ENCODE results near the gene GALC. TPM values are rescaled to one million over a fixed set of nuclear protein-coding genes. Genes with fewer than 3 reads are reported as not detected.

The GALC gene
- total and polyA plus RNA-seq, 2 donors (not counting 3 experiments of a cell fraction or from before 2014, with no cell fraction given) = 12.4 to 14.2 TPM

- intact Hi-C loops (cut with micrococcal nuclease) = no loop called here
Observed at GRCh38 chr14:87960013-87960787, 32.8 kb downstream of the GALC start.

More at GRCh38 chr14:87960013-87960787, 32.8 kb downstream of the GALC start:
- H3K9ac ChIP-seq (replicated peaks; ENCODE audit: extremely low read depth, insufficient read depth, low read length) = no peak overlapping the region
- no TSS peak for BruUV-seq (replicated peaks)
- no peak overlapping the region for H2AFZ ChIP-seq (ENCODE audit: low read depth, low read length)
- no peaks in the 10 kb centered on the region for H4K20me1 ChIP-seq (replicated peaks; ENCODE audit: control insufficient read depth, extremely low read depth, insufficient read depth, low read length)
- H3K4me1 ChIP-seq (ENCODE audit: control insufficient read depth, extremely low read depth, insufficient read depth, low read length) = no peaks in the 10 kb centered on the region
- H3K27ac ChIP-seq (ENCODE audit: insufficient read depth, low read depth, low read length) = no peak overlapping the region
- no peaks in the 10 kb centered on the region for H3K27me3 ChIP-seq (ENCODE audit: control insufficient read depth in 2 of 2, insufficient read depth in 2 of 2, low read length in 2 of 2)
- FAIRE-seq (no peak), DNase-seq (ENCODE audit: low read depth, low spot score) (no peak)
- POLR2A ChIA-PET = no interaction called here
- TF ChIP-seq POLR2AphosphoS5 (IDR thresholded peaks at IDR 0.05; ENCODE audit: insufficient read depth, low read depth, low read length) (no peak), EZH2 (IDR thresholded peaks at IDR 0.05; ENCODE audit: borderline replicate concordance, low read depth, low read length, severe bottlenecking) (no peak), FOS (IDR thresholded peaks at IDR 0.05; ENCODE audit: borderline replicate concordance, insufficient read depth, low read length) (no peak), MAX (IDR thresholded peaks at IDR 0.05; ENCODE audit: insufficient read depth, insufficient read length) (no peak), GATA2 (IDR thresholded peaks at IDR 0.05; ENCODE audit: insufficient read depth, insufficient read length, low read depth, low read length) (no peak), CTCF (IDR thresholded peaks at IDR 0.05; ENCODE audit: extremely low read depth in 1 of 2, insufficient read depth in 1 of 2, low read depth in 1 of 2, low read length in 2 of 2) (no peak), POLR2A (IDR thresholded peaks at IDR 0.05; ENCODE audit: low read depth, low read length) (no peak), JUN (IDR thresholded peaks at IDR 0.05; ENCODE audit: borderline replicate concordance, insufficient read depth, insufficient read length, low read depth) (no peak), MYC (IDR thresholded peaks at IDR 0.05; ENCODE audit: low read depth, low read length) (no peak)
- no peaks in the 10 kb centered on the region for H3K9me3 ChIP-seq (replicated peaks; ENCODE audit: control insufficient read depth, insufficient read depth, low read length)
- no peaks in the 10 kb centered on the region for H3K36me3 ChIP-seq (ENCODE audit: control insufficient read depth in 2 of 2, extremely low read depth in 1 of 2, insufficient read depth in 2 of 2, low read length in 2 of 2)
- H3K9me1 ChIP-seq (replicated peaks; ENCODE audit: control insufficient read depth, extremely low read depth, insufficient read depth, low read length) = no peaks in the 10 kb centered on the region
- H3K4me3 ChIP-seq (replicated peaks in 1 of 3; ENCODE audit: insufficient read depth in 1 of 3, low read depth in 1 of 3, low read length in 3 of 3) = no peak overlapping the region
- H3K4me2 ChIP-seq (ENCODE audit: insufficient read depth, low read length) = no peak overlapping the region
- dilution Hi-C loops (cut with MboI; ENCODE audit: extremely low pct_ligation_motif_present, low sequenced_read_pairs) = no loop called here
- CTCF ChIA-PET = no interaction called here
- H3K79me2 ChIP-seq (ENCODE audit: control insufficient read depth, insufficient read depth, low read length) = no peaks in the 10 kb centered on the region

Measured in endothelial cell of umbilical vein (primary cell).